ENCODE results near the gene MED26. TPM values are rescaled to one million over a fixed set of nuclear protein-coding genes. Genes with fewer than 3 reads are reported as not detected.

The MED26 gene
- total and polyA plus RNA-seq, 2 of the 13 experiments (the other 11 are each of a cell fraction or from before 2014, with no cell fraction given) = 3.5 to 3.8 TPM

DNA sequence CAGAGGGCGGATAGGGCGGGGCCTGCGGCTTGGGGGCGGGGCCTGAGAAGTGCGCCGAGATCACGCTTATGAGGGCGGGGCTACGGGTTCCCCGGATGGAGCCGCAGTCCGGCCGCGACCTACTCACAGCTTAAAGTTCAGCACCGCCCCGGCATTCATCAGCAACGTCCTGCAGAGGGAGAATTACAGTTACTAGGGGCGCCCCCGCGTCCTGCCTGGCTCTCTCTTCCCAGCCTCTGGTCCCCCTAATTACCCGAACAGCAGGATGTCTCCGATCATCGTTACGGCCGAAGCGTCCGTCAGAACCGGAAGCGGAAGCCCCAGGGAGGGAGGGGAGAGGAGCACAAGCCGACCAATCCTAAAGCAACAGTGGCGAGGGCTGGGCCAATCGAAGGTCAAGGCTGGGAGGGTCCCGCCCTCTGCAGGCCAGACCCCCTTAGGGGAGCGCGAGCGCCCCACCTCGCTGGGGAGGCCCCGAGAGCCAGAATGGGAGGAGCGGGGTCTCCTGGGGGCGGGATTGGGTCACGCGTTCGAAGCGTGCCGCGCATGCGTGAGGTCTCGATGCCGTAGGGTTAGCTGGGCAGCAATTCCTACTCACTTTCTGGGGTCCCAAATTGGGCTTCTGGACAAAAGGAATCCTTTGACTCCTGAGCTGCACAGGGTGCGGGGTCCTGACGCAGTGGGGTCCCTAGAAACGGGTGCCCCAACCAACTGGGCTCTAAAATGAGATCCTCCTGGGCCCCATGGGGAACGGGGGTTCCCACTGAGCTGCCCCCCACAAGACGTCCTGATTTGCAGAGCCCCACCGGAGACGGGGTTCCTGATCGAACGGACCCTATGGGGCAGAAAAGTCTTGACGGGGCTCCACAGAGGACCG, 32.1 kb upstream of the MED26 start, which contains the start of gene SMIM7 (continued):
- TF ChIP-seq ZNF484 (CRISPR knock-in tag; IDR thresholded peaks at IDR 0.05; ENCODE audit: borderline replicate concordance, low read depth) (no peak), SMC3 (IDR thresholded peaks at IDR 0.05; ENCODE audit: low read length) (no peak), SNAI1 (CRISPR knock-in tag; IDR thresholded peaks at IDR 0.05; ENCODE audit: borderline replicate concordance) (no peak; the same call in 1 of the 2 replicates), NR2C2 (CRISPR knock-in tag; IDR thresholded peaks at IDR 0.05; ENCODE audit: borderline replicate concordance) (peak; percentile 95), ZNF75D (CRISPR knock-in tag; IDR thresholded peaks at IDR 0.05; ENCODE audit: borderline replicate concordance) (no peak), ZNF234 (CRISPR knock-in tag; conservative IDR thresholded peaks at IDR 0.05) (no peak), ATF2 (CRISPR knock-in tag; IDR thresholded peaks at IDR 0.05) (peak; percentile 57; the same call in 1 of the 2 replicates), ZNF615 (CRISPR knock-in tag; IDR thresholded peaks at IDR 0.05; ENCODE audit: borderline replicate concordance) (no peak), RBM22 (optimal IDR thresholded peaks at IDR 0.05; ENCODE audit: low read length) (no peak), ZNF792 (CRISPR knock-in tag; IDR thresholded peaks at IDR 0.05) (no peak; the same call in 1 of the 2 replicates), KLF11 (CRISPR knock-in tag; IDR thresholded peaks at IDR 0.05) (peak; percentile 81; the same call in 1 of the 2 replicates), ZNF839 (CRISPR knock-in tag; IDR thresholded peaks at IDR 0.05; ENCODE audit: borderline replicate concordance) (0 out of 2 replicates have a peak, but pooled peaks have one; percentile 68), ZNF329 (CRISPR knock-in tag; IDR thresholded peaks at IDR 0.05; ENCODE audit: low read depth) (no peak), ZNF264 (CRISPR knock-in tag; IDR thresholded peaks at IDR 0.05) (peak; percentile 48; the same call in 1 of the 2 replicates), EZH2 (conservative IDR thresholded peaks at IDR 0.05; ENCODE audit: low read depth, low read length) (no peak), ZC3H4 (CRISPR knock-in tag; IDR thresholded peaks at IDR 0.05; ENCODE audit: borderline replicate concordance) (no peak)
- TF ChIP-seq, protein P1, sequence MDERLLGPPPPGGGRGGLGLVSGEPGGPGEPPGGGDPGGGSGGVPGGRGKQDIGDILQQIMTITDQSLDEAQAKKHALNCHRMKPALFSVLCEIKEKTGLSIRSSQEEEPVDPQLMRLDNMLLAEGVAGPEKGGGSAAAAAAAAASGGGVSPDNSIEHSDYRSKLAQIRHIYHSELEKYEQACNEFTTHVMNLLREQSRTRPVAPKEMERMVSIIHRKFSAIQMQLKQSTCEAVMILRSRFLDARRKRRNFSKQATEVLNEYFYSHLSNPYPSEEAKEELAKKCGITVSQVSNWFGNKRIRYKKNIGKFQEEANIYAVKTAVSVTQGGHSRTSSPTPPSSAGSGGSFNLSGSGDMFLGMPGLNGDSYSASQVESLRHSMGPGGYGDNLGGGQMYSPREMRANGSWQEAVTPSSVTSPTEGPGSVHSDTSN (CRISPR knock-in tag; IDR thresholded peaks at IDR 0.05) = no peak
- TF ChIP-seq, protein P2, sequence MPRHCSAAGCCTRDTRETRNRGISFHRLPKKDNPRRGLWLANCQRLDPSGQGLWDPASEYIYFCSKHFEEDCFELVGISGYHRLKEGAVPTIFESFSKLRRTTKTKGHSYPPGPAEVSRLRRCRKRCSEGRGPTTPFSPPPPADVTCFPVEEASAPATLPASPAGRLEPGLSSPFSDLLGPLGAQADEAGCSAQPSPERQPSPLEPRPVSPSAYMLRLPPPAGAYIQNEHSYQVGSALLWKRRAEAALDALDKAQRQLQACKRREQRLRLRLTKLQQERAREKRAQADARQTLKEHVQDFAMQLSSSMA (CRISPR knock-in tag; IDR thresholded peaks at IDR 0.05) = no peak
- TF ChIP-seq, protein P3, sequence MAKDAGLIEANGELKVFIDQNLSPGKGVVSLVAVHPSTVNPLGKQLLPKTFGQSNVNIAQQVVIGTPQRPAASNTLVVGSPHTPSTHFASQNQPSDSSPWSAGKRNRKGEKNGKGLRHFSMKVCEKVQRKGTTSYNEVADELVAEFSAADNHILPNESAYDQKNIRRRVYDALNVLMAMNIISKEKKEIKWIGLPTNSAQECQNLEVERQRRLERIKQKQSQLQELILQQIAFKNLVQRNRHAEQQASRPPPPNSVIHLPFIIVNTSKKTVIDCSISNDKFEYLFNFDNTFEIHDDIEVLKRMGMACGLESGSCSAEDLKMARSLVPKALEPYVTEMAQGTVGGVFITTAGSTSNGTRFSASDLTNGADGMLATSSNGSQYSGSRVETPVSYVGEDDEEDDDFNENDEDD (CRISPR knock-in tag; IDR thresholded peaks at IDR 0.05; ENCODE audit: borderline replicate concordance) = peak; percentile 89
- TF ChIP-seq, protein P4, sequence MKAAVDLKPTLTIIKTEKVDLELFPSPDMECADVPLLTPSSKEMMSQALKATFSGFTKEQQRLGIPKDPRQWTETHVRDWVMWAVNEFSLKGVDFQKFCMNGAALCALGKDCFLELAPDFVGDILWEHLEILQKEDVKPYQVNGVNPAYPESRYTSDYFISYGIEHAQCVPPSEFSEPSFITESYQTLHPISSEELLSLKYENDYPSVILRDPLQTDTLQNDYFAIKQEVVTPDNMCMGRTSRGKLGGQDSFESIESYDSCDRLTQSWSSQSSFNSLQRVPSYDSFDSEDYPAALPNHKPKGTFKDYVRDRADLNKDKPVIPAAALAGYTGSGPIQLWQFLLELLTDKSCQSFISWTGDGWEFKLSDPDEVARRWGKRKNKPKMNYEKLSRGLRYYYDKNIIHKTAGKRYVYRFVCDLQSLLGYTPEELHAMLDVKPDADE (CRISPR knock-in tag; IDR thresholded peaks at IDR 0.05) = no peak
- TF ChIP-seq, protein P5, sequence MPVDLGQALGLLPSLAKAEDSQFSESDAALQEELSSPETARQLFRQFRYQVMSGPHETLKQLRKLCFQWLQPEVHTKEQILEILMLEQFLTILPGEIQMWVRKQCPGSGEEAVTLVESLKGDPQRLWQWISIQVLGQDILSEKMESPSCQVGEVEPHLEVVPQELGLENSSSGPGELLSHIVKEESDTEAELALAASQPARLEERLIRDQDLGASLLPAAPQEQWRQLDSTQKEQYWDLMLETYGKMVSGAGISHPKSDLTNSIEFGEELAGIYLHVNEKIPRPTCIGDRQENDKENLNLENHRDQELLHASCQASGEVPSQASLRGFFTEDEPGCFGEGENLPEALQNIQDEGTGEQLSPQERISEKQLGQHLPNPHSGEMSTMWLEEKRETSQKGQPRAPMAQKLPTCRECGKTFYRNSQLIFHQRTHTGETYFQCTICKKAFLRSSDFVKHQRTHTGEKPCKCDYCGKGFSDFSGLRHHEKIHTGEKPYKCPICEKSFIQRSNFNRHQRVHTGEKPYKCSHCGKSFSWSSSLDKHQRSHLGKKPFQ (CRISPR knock-in tag; IDR thresholded peaks at IDR 0.05; ENCODE audit: insufficient replicate concordance) = no peak
